GM12864 (cell line): Measurements from ENCODE around the gene TNNI2.
"Not testable (repeated sequence)": the region's sequence is repeated elsewhere in the genome, so short reads cannot be mapped to it uniquely, and the experiment has no call there.

Experiments used
- DNase-seq: peaks from one replicate; pipeline ENCODE4 v3.0.0-alpha.2; 2011; ENCODE audit warnings: low read depth
- H3K4me3 ChIP-seq: 2 replicates; pipeline ENCODE4 v1.5.1; 2011; ENCODE audit warnings: mild to moderate bottlenecking, low read depth, low read length, control low read depth
- CTCF ChIP-seq: IDR thresholded peaks from 2 replicates; pipeline ENCODE4 v1.5.1; 2011; ENCODE audit warnings: low read depth, mild to moderate bottlenecking, moderate library complexity, low read length, control low read depth, inconsistent platforms; ENCODE audit errors: missing control alignments

TNNI2 gene

GRCh38 chr11:1875093-1875850 is 36.5 kb downstream of the TNNI2 start:
- H3K4me3 ChIP-seq, result no peak overlapping the region
- no peak for DNase-seq
- TF ChIP-seq CTCF, result no peak

- H3K4me3 ChIP-seq, DNase-seq: not testable (repeated sequence)
Measured at GRCh38 chr11:1875851-1876301, 37.1 kb downstream of the TNNI2 start.

GRCh38 chr11:1876361-1877063 is 37.7 kb downstream of the TNNI2 start:
- DNase-seq, result no peak
- H3K4me3 ChIP-seq, result no peak overlapping the region
- TF ChIP-seq CTCF, result peak; percentile 58

GRCh38 chr11:1877211-1878136 is 38.7 kb downstream of the TNNI2 start:
- no peak for TF ChIP-seq CTCF
- DNase-seq, result no peak
- no peak overlapping the region for H3K4me3 ChIP-seq

GRCh38 chr11:1878137-1879031 is 39.6 kb downstream of the TNNI2 start:
- TF ChIP-seq CTCF, result no peak
- DNase-seq, result no peak
- no peak overlapping the region for H3K4me3 ChIP-seq

GRCh38 chr11:1879342-1879940 is 40.7 kb downstream of the TNNI2 start:
- TF ChIP-seq CTCF, result no peak
- H3K4me3 ChIP-seq, result no peak overlapping the region
- no peak for DNase-seq
